Esophagus muscularis mucosa (tissue), 3 donors: ENCODE measurements around the gene PDE4A.

Source experiments
- POLR2A ChIP-seq: fragments of 450-650 bp; IDR thresholded peaks from one replicate; pipeline ENCODE4 v1.6.1; 2017; ENCODE audit warnings: antibody characterized with exemption, moderate library complexity, mild to moderate bottlenecking, low read depth
- POLR2AphosphoS5 ChIP-seq, 2 donors: sonication (generic); formaldehyde crosslinking; IDR thresholded peaks; one replicate each; pipeline ENCODE4 v1.6.1; 2017; ENCODE audit warnings: antibody characterized with exemption in 2 of 2
- TF ChIP-seq, protein P1 (sequence below), 3 experiments: fragments of 200-600 bp in 2 of 3; fragments of 450-650 bp in 1 of 3; sonication (generic) in 2 of 3; IDR thresholded peaks; one replicate each; pipeline ENCODE4 v1.5.1; 2017 to 2019; ENCODE audit warnings: antibody characterized with exemption in 3 of 3, mild to moderate bottlenecking in 2 of 3, moderate library complexity in 1 of 3

DNA sequence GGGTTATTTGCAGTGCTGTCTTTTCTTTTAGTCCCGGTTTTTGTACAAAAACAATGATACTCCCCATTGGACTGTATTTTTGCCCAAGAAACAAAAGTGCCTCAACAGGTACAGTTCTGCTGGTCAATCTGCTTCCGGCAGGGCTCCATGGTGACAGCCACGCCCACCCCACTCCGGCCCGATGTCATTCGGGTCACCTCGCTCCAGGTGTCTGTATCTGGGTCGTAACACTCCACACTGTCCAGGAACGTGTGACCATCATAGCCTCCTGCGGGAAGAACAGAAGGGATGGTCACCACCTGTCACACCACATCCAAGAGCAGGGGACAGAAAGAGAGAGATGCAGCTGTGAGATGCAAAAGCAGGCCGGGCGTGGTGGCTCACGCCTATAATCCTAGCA is 66.2 kb downstream of the PDE4A start:
- TF ChIP-seq, protein P1, sequence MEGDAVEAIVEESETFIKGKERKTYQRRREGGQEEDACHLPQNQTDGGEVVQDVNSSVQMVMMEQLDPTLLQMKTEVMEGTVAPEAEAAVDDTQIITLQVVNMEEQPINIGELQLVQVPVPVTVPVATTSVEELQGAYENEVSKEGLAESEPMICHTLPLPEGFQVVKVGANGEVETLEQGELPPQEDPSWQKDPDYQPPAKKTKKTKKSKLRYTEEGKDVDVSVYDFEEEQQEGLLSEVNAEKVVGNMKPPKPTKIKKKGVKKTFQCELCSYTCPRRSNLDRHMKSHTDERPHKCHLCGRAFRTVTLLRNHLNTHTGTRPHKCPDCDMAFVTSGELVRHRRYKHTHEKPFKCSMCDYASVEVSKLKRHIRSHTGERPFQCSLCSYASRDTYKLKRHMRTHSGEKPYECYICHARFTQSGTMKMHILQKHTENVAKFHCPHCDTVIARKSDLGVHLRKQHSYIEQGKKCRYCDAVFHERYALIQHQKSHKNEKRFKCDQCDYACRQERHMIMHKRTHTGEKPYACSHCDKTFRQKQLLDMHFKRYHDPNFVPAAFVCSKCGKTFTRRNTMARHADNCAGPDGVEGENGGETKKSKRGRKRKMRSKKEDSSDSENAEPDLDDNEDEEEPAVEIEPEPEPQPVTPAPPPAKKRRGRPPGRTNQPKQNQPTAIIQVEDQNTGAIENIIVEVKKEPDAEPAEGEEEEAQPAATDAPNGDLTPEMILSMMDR (IDR thresholded peaks at IDR 0.05) = no peak
- no peak for TF ChIP-seq POLR2A
- TF ChIP-seq POLR2AphosphoS5 (IDR thresholded peaks at IDR 0.05) = no peak
